Hair follicle dermal papilla cell (primary cell): ENCODE measurements around the gene GZMM. TPM values are rescaled to one million over a fixed set of nuclear protein-coding genes. Genes with fewer than 3 reads are reported as not detected.

Experiments used
- total RNA-seq: library from RNA; depleted of rRNA; stranded (reverse); fragments of >200 nt; gene quantifications from 2 replicates; pipeline ENCODE4 v1.2.3, GENCODE V29; 2012

GZMM gene
- total RNA-seq: not detected in 2 replicates

DNA sequence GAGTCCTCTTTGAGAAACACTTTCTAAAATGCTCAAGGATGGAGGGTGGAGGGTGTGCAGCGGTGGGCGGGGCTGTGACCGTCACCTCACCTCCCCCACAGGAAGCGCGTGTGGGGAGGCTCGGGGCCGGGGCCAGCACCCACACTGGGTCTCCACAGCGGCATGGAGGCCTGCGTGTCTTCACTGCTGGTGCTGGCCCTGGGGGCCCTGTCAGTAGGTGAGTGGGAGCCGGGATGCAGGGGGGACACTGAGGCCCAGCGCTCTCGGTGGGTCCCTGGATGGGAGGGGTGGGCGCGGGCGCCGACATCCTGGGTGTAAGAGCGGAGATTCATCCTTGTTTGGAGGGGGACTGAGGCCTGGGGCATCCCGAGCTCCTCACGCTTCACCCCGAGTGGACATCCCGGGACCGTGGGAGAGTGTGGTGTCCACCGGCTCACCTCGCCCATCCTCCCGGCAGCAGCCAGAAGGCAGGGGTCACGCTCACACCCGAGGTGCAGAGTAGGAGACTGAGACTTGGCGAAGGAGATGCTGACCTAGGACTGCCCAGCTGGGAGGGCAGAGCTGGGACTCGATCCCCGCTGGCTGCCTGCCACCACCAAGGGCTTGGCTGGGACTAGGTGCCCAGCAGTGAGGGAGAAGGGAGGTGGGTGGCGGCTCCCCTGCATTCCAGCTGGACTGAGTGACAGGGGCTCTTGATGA lies at the start of gene GZMM:
Gene GZMM (plus strand): TSS at position 144 of the 699 bp plus-strand sequence. CDS start 19 bp downstream, at position 163.

DNA sequence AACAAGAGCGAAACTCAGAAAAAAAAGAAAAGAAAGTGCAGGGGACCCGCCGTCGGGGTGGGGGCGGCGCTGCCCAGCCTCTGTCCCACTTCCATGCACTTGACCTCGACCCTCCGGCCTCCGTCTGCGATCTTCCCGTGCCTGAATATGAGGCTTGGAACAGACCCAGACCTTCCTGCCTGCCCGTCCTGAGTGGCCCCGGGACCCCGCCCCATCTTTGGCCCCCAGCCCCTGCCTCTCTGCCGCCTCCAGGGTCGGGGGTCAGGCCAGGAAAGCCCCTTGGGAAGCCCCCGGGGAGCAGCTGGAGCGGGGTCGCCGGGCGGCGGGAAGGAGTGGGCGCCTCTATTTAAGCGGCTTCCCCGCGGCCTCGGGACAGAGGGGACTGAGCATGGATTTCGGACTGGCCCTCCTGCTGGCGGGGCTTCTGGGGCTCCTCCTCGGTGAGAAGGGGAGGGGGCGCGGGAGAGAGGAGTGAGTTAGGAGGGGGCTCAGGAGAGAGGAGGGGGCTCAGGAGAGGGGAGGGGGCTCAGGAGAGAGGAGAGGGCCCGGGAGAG lies 47.7 kb upstream of the GZMM start, which contains the start of gene MADCAM1:
Gene MADCAM1 (plus strand): TSS at position 375 of the 554 bp plus-strand sequence. CDS start 14 bp downstream, at position 389.

DNA sequence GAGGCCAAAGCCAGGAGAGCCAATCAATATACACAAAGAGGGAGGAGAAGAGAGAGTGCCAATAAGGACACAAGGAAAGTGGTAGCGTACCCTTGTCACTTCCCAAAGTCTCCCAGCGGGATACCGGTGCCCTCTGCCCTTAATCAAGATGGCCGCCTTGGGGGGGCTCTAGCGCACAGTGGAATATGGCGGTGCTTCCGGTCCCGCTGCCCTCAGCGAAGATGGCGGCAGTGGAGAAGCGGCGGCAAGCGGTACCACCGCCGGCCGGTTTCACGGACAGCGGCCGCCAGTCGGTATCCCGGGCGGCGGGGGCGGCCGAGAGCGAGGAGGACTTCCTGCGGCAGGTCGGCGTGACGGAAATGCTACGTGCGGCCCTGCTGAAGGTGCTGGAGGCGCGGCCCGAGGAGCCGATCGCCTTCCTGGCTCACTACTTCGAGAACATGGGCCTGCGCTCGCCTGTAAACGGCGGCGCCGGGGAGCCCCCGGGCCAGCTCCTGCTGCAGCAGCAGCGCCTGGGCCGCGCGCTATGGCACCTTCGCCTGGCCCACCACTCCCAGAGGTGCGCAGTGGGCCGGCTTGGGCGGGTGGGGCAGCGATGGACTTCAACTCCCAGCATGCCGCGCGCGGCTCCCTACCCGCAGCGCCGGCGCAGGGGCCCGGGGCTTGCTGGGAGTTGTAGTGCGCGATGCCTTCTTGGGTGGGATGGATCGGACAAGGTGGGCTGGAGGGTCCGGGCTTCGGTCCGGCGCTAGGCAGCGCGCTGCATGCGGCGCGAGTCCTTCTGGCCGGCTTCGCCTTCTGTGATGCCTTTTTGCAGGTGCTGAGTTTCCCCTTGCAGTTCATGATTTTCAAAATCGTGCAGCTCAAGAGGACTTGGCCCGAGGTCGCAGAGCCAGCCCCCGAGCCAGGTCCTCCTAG lies 36.3 kb upstream of the GZMM start, which contains the start of gene TPGS1:
Gene TPGS1 (plus strand): TSS at position 212 of the 918 bp plus-strand sequence. CDS start 10 bp downstream, at position 222.

DNA sequence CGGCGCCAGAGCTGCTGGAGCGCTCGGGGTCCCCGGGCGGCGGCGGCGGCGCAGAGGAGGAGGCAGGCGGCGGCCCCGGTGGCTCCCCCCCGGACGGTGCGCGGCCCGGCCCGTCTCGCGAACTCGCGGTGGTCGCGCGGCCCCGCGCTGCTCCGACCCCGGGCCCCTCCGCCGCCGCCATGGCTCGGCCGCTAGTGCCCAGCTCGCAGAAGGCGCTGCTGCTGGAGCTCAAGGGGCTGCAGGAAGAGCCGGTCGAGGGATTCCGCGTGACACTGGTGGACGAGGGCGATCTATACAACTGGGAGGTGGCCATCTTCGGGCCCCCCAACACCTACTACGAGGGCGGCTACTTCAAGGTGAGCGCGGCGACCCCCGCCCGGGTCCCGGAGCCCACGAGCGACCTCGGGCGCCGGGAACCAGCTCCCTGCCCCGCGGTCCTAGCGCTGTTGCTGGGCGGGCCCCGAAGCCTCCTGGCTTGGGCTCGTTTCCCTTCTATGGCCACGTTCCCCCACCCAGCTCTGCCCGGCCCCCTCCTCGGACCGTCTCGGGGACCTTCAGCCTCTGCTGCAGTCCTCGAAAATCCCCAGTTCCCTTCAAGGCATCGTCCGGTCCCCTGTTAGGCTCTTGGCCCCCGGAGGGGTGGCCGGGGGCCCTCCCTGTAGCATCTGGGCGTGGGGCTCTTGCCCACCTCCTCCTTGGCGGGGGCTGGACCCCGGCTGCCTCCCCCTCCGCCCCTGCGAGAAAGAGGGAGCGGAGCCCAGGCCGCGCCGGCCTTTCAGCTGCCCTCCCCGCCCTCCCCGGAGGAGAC lies 11.9 kb upstream of the GZMM start, which contains the start of gene CDC34:
Gene CDC34 (plus strand): TSS at position 8 of the 808 bp plus-strand sequence. CDS start 172 bp downstream, at position 180.

DNA sequence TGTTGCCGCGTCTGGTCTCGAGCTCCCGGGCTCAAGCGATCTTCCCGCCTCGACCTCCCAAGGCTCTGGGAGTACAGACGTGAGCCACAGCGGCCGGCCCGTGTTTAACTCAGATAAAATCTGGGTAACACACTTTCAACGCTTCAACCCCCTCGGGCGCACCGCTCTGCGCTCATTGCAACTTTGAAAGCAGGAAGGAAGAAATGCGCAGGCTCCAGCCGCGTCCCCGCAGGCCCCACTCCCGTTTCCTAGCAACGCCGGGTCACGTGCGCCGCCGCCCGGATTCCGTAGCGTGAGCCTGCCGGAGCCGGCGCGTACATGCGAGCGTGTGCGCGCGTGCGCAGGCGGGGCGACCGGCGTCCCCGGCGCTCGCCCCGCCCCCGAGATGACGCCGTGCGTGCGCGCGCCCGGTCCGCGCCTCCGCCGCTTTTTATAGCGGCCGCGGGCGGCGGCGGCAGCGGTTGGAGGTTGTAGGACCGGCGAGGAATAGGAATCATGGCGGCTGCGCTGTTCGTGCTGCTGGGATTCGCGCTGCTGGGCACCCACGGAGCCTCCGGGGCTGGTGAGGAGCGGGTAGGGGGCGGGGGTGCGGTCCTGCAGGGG lies 28.4 kb downstream of the GZMM start, which contains the start of gene BSG:
Gene BSG (plus strand): TSS at position 457 of the 603 bp plus-strand sequence. CDS start 39 bp downstream, at position 496.

DNA sequence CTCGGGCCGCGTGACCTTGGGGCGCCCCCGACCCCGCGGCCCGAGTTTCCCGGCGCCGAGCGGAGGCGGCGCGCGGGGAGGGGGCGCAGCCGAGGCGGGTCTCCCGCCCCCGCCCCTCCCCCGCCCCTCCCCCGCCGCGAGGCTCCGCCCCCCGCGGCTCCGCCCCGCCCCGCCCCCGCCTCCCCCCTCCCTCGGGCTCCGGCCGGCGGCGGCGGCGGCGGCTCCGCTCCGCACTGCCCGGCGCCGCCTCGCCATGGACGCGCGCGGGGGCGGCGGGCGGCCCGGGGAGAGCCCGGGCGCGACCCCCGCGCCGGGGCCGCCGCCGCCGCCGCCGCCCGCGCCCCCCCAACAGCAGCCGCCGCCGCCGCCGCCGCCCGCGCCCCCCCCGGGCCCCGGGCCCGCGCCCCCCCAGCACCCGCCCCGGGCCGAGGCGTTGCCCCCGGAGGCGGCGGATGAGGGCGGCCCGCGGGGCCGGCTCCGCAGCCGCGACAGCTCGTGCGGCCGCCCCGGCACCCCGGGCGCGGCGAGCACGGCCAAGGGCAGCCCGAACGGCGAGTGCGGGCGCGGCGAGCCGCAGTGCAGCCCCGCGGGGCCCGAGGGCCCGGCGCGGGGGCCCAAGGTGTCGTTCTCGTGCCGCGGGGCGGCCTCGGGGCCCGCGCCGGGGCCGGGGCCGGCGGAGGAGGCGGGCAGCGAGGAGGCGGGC lies 46.0 kb downstream of the GZMM start, which contains the start of gene HCN2:
Gene HCN2 (plus strand): TSS at position 189 of the 703 bp plus-strand sequence. CDS start 65 bp downstream, at position 254.

Other genes starting within 250 kb of the GZMM start
- gene MIER2, start 199.3 kb upstream of the GZMM start, total RNA-seq: 13.8 and 21.0 TPM in 2 replicates
- gene C2CD4C, start 134.9 kb upstream of the GZMM start, total RNA-seq: under 0.01 and 0.12 TPM in 2 replicates
- gene SHC2, start 83.0 kb upstream of the GZMM start, total RNA-seq: 0.12 and 1.1 TPM in 2 replicates
- gene MADCAM1, start 47.6 kb upstream of the GZMM start, total RNA-seq: 0.16 and 0.36 TPM in 2 replicates
- gene TPGS1, start 36.6 kb upstream of the GZMM start, total RNA-seq: 43.0 and 61.0 TPM in 2 replicates
- 48.2 and 51.9 TPM in 2 replicates for gene CDC34, start 12.3 kb upstream of the GZMM start, total RNA-seq
- gene BSG, start 28.5 kb downstream of the GZMM start, total RNA-seq: 327 and 392 TPM in 2 replicates
- 2.4 and 2.9 TPM in 2 replicates for gene HCN2, start 45.8 kb downstream of the GZMM start, total RNA-seq
- 20.8 and 27.9 TPM in 2 replicates for gene POLRMT, start 89.5 kb downstream of the GZMM start, total RNA-seq
- 0.16 TPM in 1 of 2 replicates, not detected in the other for gene FGF22, start 95.8 kb downstream of the GZMM start, total RNA-seq
- 38.9 and 46.4 TPM in 2 replicates for gene RNF126, start 119.2 kb downstream of the GZMM start, total RNA-seq
- gene FSTL3, start 132.3 kb downstream of the GZMM start, total RNA-seq: 34.2 and 42.5 TPM in 2 replicates
- not detected in 2 replicates for gene PRSS57, start 151.4 kb downstream of the GZMM start, total RNA-seq
- 0.73 and 0.97 TPM in 2 replicates for gene PALM, start 164.9 kb downstream of the GZMM start, total RNA-seq
- gene MISP, start 207.1 kb downstream of the GZMM start, total RNA-seq: under 0.01 TPM in 1 of 2 replicates, not detected in the other